Spleen (tissue), 11 donors: Measurements from ENCODE around the gene BBX. TPM values are rescaled to one million over a fixed set of nuclear protein-coding genes. Genes with fewer than 3 reads are reported as not detected.
"Not testable (repeated sequence)": the region's sequence is repeated elsewhere in the genome, so short reads cannot be mapped to it uniquely, and the experiment has no call there.

ENCODE experiments used
- DNase-seq: peaks from one replicate; pipeline ENCODE4 v3.0.0-alpha.2; 2020
- H3K27ac ChIP-seq, 8 donors: fragments of 200-600 bp; sonication (generic) in 7 of 8; 1 replicate in 4 of 8; 2 replicates in 4 of 8; pipeline versions ENCODE4 v1.5.0 to v1.8.0; 2016 to 2021; ENCODE audit warnings: inconsistent platforms in 4 of 8, mild to moderate bottlenecking in 4 of 8, moderate library complexity in 1 of 8
- H3K27me3 ChIP-seq, 7 donors: fragments of 200-600 bp; sonication (generic) in 6 of 7; replicated peaks in 1 of 7; 1 replicate in 4 of 7; 2 replicates in 3 of 7; pipeline versions ENCODE4 v1.5.0 to v1.8.0; 2016 to 2021; ENCODE audit warnings: inconsistent platforms in 3 of 7, mild to moderate bottlenecking in 1 of 7
- H3K36me3 ChIP-seq, 6 donors: fragments of 200-600 bp; sonication (generic) in 5 of 6; 1 replicate in 4 of 6; 2 replicates in 2 of 6; pipeline versions ENCODE4 v1.5.0 to v1.8.0; 2016 to 2021; ENCODE audit warnings: inconsistent platforms in 2 of 6
- H3K4me1 ChIP-seq, 6 donors: fragments of 200-600 bp; sonication (generic) in 5 of 6; 1 replicate in 3 of 6; 2 replicates in 3 of 6; pipeline versions ENCODE4 v1.5.0 to v1.8.0; 2016 to 2021; ENCODE audit warnings: inconsistent platforms in 3 of 6
- H3K4me3 ChIP-seq, 8 donors: fragments of 200-600 bp; sonication (generic) in 7 of 8; 1 replicate in 4 of 8; 2 replicates in 4 of 8; pipeline versions ENCODE4 v1.5.0 to v1.8.0; 2016 to 2021; ENCODE audit warnings: inconsistent platforms in 4 of 8, mild to moderate bottlenecking in 4 of 8, moderate library complexity in 2 of 8
- H3K9me3 ChIP-seq, 8 donors: fragments of 200-600 bp; sonication (generic) in 7 of 8; 1 replicate in 4 of 8; 2 replicates in 4 of 8; pipeline versions ENCODE4 v1.5.0 to v1.8.0; 2016 to 2021; ENCODE audit warnings: inconsistent platforms in 4 of 8
- CTCF ChIP-seq, 11 experiments: fragments of 200-600 bp in 7 of 11; fragments of 450-650 bp in 4 of 11; sonication (generic) in 4 of 11; IDR thresholded peaks in 8 of 11; conservative IDR thresholded peaks in 3 of 11; 1 replicate in 7 of 11; 2 replicates in 4 of 11; pipeline versions ENCODE4 v1.4.0 to v1.8.0; 2016 to 2021; ENCODE audit warnings: antibody characterized with exemption in 11 of 11, inconsistent platforms in 4 of 11, mild to moderate bottlenecking in 1 of 11
- POLR2A ChIP-seq, 3 donors: fragments of 450-650 bp; IDR thresholded peaks; one replicate each; pipeline ENCODE4 v1.5.1; 2017; ENCODE audit warnings: antibody characterized with exemption in 3 of 3, mild to moderate bottlenecking in 1 of 3
- POLR2AphosphoS5 ChIP-seq, 3 donors: sonication (generic); formaldehyde crosslinking; IDR thresholded peaks; one replicate each; pipeline ENCODE4 v1.5.1; 2017; ENCODE audit warnings: antibody characterized with exemption in 3 of 3
- WGBS, 5 donors: extraction: QIAGEN DNeasy Blood & Tissue Kit in 3 of 5; methylation state at CpG; one replicate each; pipeline versions ENCODE4 v1.1.5 to v1.1.7; 2013 to 2018; 5-methylcytosine and 5-hydroxymethylcytosine counted together
- intact Hi-C: fragments of 100-400 bp; cut with DNase I; formaldehyde crosslinking; loops from one replicate; pipeline ENCODE4 v1.15.0; 2023; ENCODE audit warnings: low total_unique reads
- polyA plus RNA-seq, 3 donors: library from polyadenylated mRNA; stranded (reverse); fragments of 200-250 nt; gene quantifications; one replicate each; pipeline ENCODE4 v1.2.1, GENCODE V29; 2013
- total RNA-seq, 7 donors: library from RNA; depleted of rRNA in 3 of 7; stranded (reverse); fragments of >200 nt in 3 of 7; fragmentation: NEBNext Ultra II Directional in 4 of 7; extraction: Animal tissue kit (Norgen Biotek cat#: 25700) in 4 of 7; gene quantifications; one replicate each; pipeline versions ENCODE4 v1.1.0 to v1.2.1, GENCODE V29; 2016 to 2021
- donor health status: healthy with polysubstance abuse.
- donor health status: DM: no; HTN: no; CAD: no; lungs with moderate emphysema.
- donor health status: DM: no; HTN: no; CAD: no.
- donor health status: Bipolar disorder and iron deficiency.
- donor health status: healthy.
- donor health status: DM: no; HTN: no; CAD: no.
- donor health status: DM: yes; HTN: yes; CAD: no.

Gene BBX
- total and polyA plus RNA-seq, 10 donors, result 5.1 to 98.5 (median 74.6) TPM

DNA sequence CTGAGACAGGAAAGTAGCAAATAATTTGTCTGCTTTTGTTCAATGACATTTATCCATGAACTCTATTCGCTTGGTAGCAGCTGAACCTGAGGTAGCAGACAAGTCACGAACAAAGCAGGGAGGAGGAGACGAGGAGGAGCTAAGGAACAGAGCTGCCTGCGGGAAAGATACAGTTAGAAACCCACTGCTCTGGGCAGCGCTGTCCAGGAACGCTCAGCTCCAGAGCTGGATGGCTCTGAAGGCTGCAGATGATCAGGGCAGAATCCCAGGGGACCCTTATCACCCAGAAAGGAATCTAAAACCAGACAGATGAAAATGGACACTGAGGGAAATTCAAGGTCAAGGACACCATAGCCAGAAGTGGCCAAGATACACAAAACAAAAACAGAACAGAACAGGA is 310.3 kb downstream of the BBX start:
- no peaks in the 10 kb centered on the region for H3K36me3 ChIP-seq
- no peaks in the 10 kb centered on the region for H3K9me3 ChIP-seq
- DNase-seq, result no peak
- H3K4me3 ChIP-seq, result no peak overlapping the region
- no peaks in the 10 kb centered on the region for H3K27me3 ChIP-seq
- no peaks in the 10 kb centered on the region for H3K4me1 ChIP-seq
- intact Hi-C loops, result no loop called here
- TF ChIP-seq POLR2A (IDR thresholded peaks at IDR 0.05) (no peak), POLR2AphosphoS5 (IDR thresholded peaks at IDR 0.05) (no peak), CTCF (IDR thresholded peaks at IDR 0.05 in 8 of 11, conservative IDR thresholded peaks at IDR 0.05 in 3 of 11) (no peak)
- no peak overlapping the region for H3K27ac ChIP-seq
- whole genome bisulfite sequencing, 5 donors, result 67 to 89% (median 83%) methylated on average over 6 of the region's 6 CpGs

DNA sequence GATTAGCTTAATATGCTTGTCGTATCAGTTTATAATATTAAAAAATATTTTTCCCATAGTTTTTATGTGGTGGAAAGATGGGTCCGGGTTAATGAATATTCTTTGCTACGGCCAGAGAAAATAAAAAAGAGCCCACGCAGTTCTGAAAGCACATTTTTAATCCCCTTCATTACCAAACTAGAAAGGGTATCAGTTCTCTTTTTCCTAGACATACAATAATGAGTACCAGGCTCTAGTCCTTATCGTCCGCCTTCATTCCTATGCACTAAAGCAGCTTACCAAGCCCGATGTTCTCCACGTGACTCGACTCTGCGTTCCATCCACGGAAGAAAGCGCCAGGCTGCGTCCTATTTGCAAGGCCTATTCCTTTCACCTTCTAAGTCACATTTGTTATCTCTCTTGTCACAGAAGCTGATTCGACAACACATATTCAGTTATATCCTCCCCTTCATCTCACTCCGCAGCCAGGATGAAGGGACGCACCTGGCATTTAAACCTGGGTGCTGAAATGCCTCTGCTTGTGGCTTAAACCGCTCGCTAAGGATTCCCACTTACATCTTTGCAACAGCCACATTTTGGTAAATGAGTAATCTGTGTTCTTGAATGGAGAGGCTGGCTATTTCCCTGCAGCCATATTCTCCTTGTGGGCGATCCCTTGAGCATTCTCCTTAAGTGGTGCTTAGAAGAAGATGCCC is 311.1 kb downstream of the BBX start:
- TF ChIP-seq POLR2A (IDR thresholded peaks at IDR 0.05), result no peak
- no peak for TF ChIP-seq POLR2AphosphoS5 (IDR thresholded peaks at IDR 0.05)
- TF ChIP-seq CTCF (IDR thresholded peaks at IDR 0.05 in 8 of 11, conservative IDR thresholded peaks at IDR 0.05 in 3 of 11), result no peak
- WGBS, 5 donors, result 94 to 96% (median 96%) methylated on average over 19 of the region's 19 CpGs
- Histone ChIP-seq H3K27ac (no peak overlapping the region), H3K4me3 (no peak overlapping the region), H3K9me3 (no peaks in the 10 kb centered on the region), H3K36me3 (no peaks in the 10 kb centered on the region), H3K27me3 (no peaks in the 10 kb centered on the region), H3K4me1 (no peaks in the 10 kb centered on the region)
- DNase-seq, result no peak
- intact Hi-C loops, result no loop called here

DNA sequence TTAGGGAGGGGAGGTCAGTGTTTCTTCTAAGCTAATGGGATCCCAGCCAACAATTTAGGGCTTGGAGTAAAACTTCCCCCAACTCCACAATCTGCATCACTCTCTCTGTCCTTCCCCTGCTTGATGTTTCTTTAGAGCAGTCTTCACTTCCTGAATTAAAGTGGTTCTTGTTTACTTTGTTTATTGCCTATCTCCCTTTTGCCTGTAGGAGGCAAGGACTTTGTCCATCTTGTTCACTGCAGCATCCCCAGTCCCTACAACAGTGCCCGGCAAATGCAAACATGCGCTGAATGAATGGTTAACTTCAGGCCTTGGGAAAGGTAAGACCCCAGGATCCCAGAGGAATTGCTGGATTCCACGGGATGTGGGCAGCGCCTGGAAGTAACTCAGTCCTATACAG is 312.2 kb downstream of the BBX start:
- H3K9me3 ChIP-seq, H3K27ac ChIP-seq, H3K4me3 ChIP-seq, intact Hi-C loops, DNase-seq, H3K4me1 ChIP-seq, H3K27me3 ChIP-seq, H3K36me3 ChIP-seq: not testable (repeated sequence)
- 75 to 96% (median 88%) methylated on average over 2 to 4 of the region's 4 CpGs for WGBS, 5 donors

GRCh38 chr3:107837895-107838612 is 315.3 kb downstream of the BBX start:
- 83 to 95% (median 89%) methylated on average over 5 of the region's 5 CpGs for WGBS, 5 donors
- Histone ChIP-seq H3K9me3 (no peaks in the 10 kb centered on the region), H3K27ac (no peak overlapping the region), H3K27me3 (no peaks in the 10 kb centered on the region), H3K4me3 (no peak overlapping the region), H3K4me1 (no peaks in the 10 kb centered on the region), H3K36me3 (no peaks in the 10 kb centered on the region)
- TF ChIP-seq POLR2AphosphoS5 (IDR thresholded peaks at IDR 0.05), result no peak
- no peak for TF ChIP-seq CTCF (IDR thresholded peaks at IDR 0.05 in 8 of 11, conservative IDR thresholded peaks at IDR 0.05 in 3 of 11)
- no peak for TF ChIP-seq POLR2A (IDR thresholded peaks at IDR 0.05)
- intact Hi-C loops, result no loop called here
- no peak for DNase-seq
